ENCODE data around the gene ERBB3. TPM values are rescaled to one million over a fixed set of nuclear protein-coding genes. Genes with fewer than 3 reads are reported as not detected.

ERBB3 gene
- total RNA-seq, 4 donors from 2014 or later, result 13.9 to 25.0 (median 19.0) TPM

GRCh38 chr12:56078931-56079722 is 838 bp upstream of the ERBB3 start:
- DNase-seq (ENCODE audit: extremely low spot score), result peak; percentile 93
- TF ChIP-seq POLR2AphosphoS5 (IDR thresholded peaks at IDR 0.05) (peak; percentile 36 to 55), CTCF (IDR thresholded peaks at IDR 0.05) (peak; percentile 60 to 83 (median 73)), POLR2A (IDR thresholded peaks at IDR 0.05; ENCODE audit: low read depth) (no peak), EP300 (IDR thresholded peaks at IDR 0.05) (no peak)
- Histone ChIP-seq H3K36me3 (no peaks in the 10 kb centered on the region), H3K4me3 (peak overlapping the region; percentile 59 to 66 (median 60)), H3K27me3 (peaks cover 0 to 32% (median 12%) of the 10 kb centered on the region in 4 donors), H3K4me1 (peaks cover 7 to 23% (median 20%) of the 10 kb centered on the region in 4 donors), H3K27ac (replicated peaks in 1 of 4) (peak overlapping the region; percentile 64 to 75 (median 70)), H3K9me3 (no peaks in the 10 kb centered on the region)
- intact Hi-C loops (cut with DNase I), result no loop called here
- 7% methylated on average over 16 of the region's 50 CpGs for WGBS

GRCh38 chr12:56080556-56081138 is 682 bp downstream of the ERBB3 start:
- Histone ChIP-seq H3K36me3 (no peaks in the 10 kb centered on the region), H3K27ac (replicated peaks in 1 of 4) (peak overlapping the region; percentile 65 to 78 (median 74)), H3K4me1 (peaks cover 7 to 23% (median 20%) of the 10 kb centered on the region in 4 donors), H3K9me3 (no peaks in the 10 kb centered on the region), H3K27me3 (peaks cover 0 to 32% (median 12%) of the 10 kb centered on the region in 4 donors), H3K4me3 (peak overlapping the region; percentile 59 to 66 (median 60))
- no peak for DNase-seq (ENCODE audit: extremely low spot score)
- TF ChIP-seq CTCF (IDR thresholded peaks at IDR 0.05) (no peak), POLR2A (IDR thresholded peaks at IDR 0.05; ENCODE audit: low read depth) (no peak), POLR2AphosphoS5 (IDR thresholded peaks at IDR 0.05) (no peak), EP300 (IDR thresholded peaks at IDR 0.05) (no peak)
- WGBS, result 23% methylated on average over 6 of the region's 20 CpGs
- intact Hi-C loops (cut with DNase I), result loop anchor here (2.0 kb wide), 1 partner anchor 22 kb away; no protein-coding TSS in a partner anchor

GRCh38 chr12:56081393-56082347 is 1.7 kb downstream of the ERBB3 start:
- Histone ChIP-seq H3K36me3 (no peaks in the 10 kb centered on the region), H3K4me1 (peaks cover 7 to 23% (median 20%) of the 10 kb centered on the region in 4 donors), H3K9me3 (no peaks in the 10 kb centered on the region), H3K27me3 (peaks cover 0 to 32% (median 12%) of the 10 kb centered on the region in 4 donors), H3K27ac (replicated peaks in 1 of 4) (peak overlapping the region; percentile 28 to 78 (median 70)), H3K4me3 (peak overlapping the region; percentile 59 to 66 (median 60))
- DNase-seq (ENCODE audit: extremely low spot score), result no peak
- TF ChIP-seq EP300 (IDR thresholded peaks at IDR 0.05), result no peak
- no peak for TF ChIP-seq POLR2A (IDR thresholded peaks at IDR 0.05; ENCODE audit: low read depth)
- no peak for TF ChIP-seq CTCF (IDR thresholded peaks at IDR 0.05)
- TF ChIP-seq POLR2AphosphoS5 (IDR thresholded peaks at IDR 0.05), result no peak
- 77% methylated on average over 3 of the region's 6 CpGs for WGBS
- intact Hi-C loops (cut with DNase I), result loop anchor here (2.0 kb wide), 1 partner anchor 21 kb away; no protein-coding TSS in a partner anchor

- Histone ChIP-seq H3K27me3 (peaks cover 0 to 32% (median 12%) of the 10 kb centered on the region in 4 donors), H3K4me3 (peak overlapping the region in 1 of 4 donors; percentile 66), H3K4me1 (peaks cover 7 to 23% (median 20%) of the 10 kb centered on the region in 4 donors), H3K9me3 (no peaks in the 10 kb centered on the region), H3K27ac (replicated peaks in 1 of 4) (peak overlapping the region in 3 of 4 donors; percentile 5 to 51 (median 28)), H3K36me3 (no peaks in the 10 kb centered on the region)
- intact Hi-C loops (cut with DNase I), result no loop called here
- TF ChIP-seq EP300 (IDR thresholded peaks at IDR 0.05), result no peak
- TF ChIP-seq POLR2AphosphoS5 (IDR thresholded peaks at IDR 0.05), result no peak
- TF ChIP-seq POLR2A (IDR thresholded peaks at IDR 0.05; ENCODE audit: low read depth), result no peak
- no peak for TF ChIP-seq CTCF (IDR thresholded peaks at IDR 0.05)
- WGBS, result 65% methylated on average over 2 of the region's 2 CpGs
- no peak for DNase-seq (ENCODE audit: extremely low spot score)
Measured at GRCh38 chr12:56082382-56082781, 2.4 kb downstream of the ERBB3 start.
